ENCODE results near the gene LILRB1. TPM values are rescaled to one million over a fixed set of nuclear protein-coding genes. Genes with fewer than 3 reads are reported as not detected.

LILRB1 gene
- total RNA-seq, 1 experiment from 2014 or later, result not detected

DNA sequence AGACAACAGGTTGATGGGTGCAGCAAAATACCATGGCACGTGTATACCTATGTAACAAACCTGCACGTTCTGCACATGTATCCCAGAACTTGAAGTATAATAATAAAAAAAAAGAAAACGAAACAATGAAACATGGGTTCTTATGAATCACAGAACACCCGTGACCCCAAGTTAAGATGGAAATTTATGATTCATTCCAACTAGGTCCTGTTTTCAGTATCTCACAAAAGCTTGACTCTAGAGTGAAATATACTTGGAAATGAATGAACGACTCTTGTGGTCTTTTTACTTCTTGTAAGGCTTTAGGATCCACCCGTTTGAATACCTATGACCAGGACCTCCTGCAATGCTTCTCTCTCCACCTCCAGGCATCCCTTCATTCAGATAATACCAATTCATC is 29.0 kb downstream of the LILRB1 start:
- TF ChIP-seq, protein P1, sequence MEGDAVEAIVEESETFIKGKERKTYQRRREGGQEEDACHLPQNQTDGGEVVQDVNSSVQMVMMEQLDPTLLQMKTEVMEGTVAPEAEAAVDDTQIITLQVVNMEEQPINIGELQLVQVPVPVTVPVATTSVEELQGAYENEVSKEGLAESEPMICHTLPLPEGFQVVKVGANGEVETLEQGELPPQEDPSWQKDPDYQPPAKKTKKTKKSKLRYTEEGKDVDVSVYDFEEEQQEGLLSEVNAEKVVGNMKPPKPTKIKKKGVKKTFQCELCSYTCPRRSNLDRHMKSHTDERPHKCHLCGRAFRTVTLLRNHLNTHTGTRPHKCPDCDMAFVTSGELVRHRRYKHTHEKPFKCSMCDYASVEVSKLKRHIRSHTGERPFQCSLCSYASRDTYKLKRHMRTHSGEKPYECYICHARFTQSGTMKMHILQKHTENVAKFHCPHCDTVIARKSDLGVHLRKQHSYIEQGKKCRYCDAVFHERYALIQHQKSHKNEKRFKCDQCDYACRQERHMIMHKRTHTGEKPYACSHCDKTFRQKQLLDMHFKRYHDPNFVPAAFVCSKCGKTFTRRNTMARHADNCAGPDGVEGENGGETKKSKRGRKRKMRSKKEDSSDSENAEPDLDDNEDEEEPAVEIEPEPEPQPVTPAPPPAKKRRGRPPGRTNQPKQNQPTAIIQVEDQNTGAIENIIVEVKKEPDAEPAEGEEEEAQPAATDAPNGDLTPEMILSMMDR (IDR thresholded peaks at IDR 0.05; ENCODE audit: unreplicated experiment), result no peak
- H3K9me3 Mint-ChIP-seq (ENCODE audit: low read depth, unreplicated experiment), result peaks cover 5% of the 10 kb centered on the region
- H3K4me3 Mint-ChIP-seq (ENCODE audit: low read depth, unreplicated experiment), result no peak overlapping the region
- no peak for DNase-seq
- intact Hi-C loops (cut with micrococcal nuclease; ENCODE audit: unreplicated experiment), result no loop called here
- H3K27ac Mint-ChIP-seq (ENCODE audit: unreplicated experiment), result no peak overlapping the region
- no peaks in the 10 kb centered on the region for H3K36me3 Mint-ChIP-seq (ENCODE audit: insufficient read depth, unreplicated experiment)
- no TSS peak for BruUV-seq (replicated peaks)
- H3K27me3 Mint-ChIP-seq (ENCODE audit: unreplicated experiment), result peaks cover 77% of the 10 kb centered on the region
- no peaks in the 10 kb centered on the region for H3K4me1 Mint-ChIP-seq (ENCODE audit: low read depth, unreplicated experiment)
- CTCF ChIA-PET, result no interaction called here

DNA sequence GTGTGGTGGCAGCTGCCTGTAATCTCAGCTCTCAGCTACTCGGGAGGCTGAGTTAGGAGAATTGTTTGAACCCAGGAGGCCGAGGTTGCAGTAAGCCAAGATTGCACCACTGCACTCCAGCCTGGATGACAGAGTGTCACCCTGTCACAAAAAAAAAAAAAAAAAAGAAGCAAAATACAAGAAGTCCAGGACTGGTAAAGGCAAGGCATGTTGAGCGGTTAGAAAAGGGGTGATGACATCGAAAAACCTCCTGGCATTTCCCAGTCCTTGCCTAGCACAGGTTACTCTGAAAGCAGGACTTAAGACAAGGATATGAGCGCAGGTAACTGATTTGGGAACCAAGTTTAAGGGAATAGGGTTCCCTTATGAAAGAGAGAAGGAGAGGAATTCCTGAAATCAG is 30.0 kb downstream of the LILRB1 start:
- TF ChIP-seq, protein P1 (IDR thresholded peaks at IDR 0.05; ENCODE audit: unreplicated experiment), result no peak
- BruUV-seq (replicated peaks), result no TSS peak
- no peak for DNase-seq
- CTCF ChIA-PET, result no interaction called here
- Mint-ChIP-seq H3K9me3 (ENCODE audit: low read depth, unreplicated experiment) (peaks cover 5% of the 10 kb centered on the region), H3K27ac (ENCODE audit: unreplicated experiment) (no peak overlapping the region), H3K4me1 (ENCODE audit: low read depth, unreplicated experiment) (no peaks in the 10 kb centered on the region), H3K36me3 (ENCODE audit: insufficient read depth, unreplicated experiment) (no peaks in the 10 kb centered on the region), H3K27me3 (ENCODE audit: unreplicated experiment) (peaks cover 74% of the 10 kb centered on the region), H3K4me3 (ENCODE audit: low read depth, unreplicated experiment) (no peak overlapping the region)
- intact Hi-C loops (cut with micrococcal nuclease; ENCODE audit: unreplicated experiment), result no loop called here

DNA sequence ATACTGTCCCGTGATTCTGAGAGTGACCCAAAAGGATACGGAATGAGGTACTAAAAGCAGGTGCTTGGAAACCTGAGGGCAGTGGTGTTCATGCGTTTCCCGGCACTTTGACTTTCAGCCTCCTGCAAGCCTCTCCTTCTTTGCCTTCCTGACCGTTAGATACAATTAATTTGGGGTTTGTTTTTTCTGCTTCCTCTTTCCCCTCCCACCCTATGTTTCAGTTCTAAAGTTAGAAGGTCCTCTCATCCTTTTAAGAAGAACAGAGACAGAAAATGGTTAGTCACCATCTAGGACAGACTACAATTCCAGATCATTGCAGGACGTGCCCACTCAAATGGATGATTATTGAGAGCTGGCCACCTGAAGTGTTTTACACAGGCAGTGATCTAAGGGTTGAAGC is 30.7 kb downstream of the LILRB1 start:
- BruUV-seq (replicated peaks), result no TSS peak
- Mint-ChIP-seq H3K4me3 (ENCODE audit: low read depth, unreplicated experiment) (no peak overlapping the region), H3K27me3 (ENCODE audit: unreplicated experiment) (peaks cover 72% of the 10 kb centered on the region), H3K4me1 (ENCODE audit: low read depth, unreplicated experiment) (no peaks in the 10 kb centered on the region), H3K36me3 (ENCODE audit: insufficient read depth, unreplicated experiment) (no peaks in the 10 kb centered on the region), H3K9me3 (ENCODE audit: low read depth, unreplicated experiment) (peaks cover 5% of the 10 kb centered on the region), H3K27ac (ENCODE audit: unreplicated experiment) (no peak overlapping the region)
- CTCF ChIA-PET, result no interaction called here
- TF ChIP-seq, protein P1 (IDR thresholded peaks at IDR 0.05; ENCODE audit: unreplicated experiment), result no peak
- DNase-seq, result no peak
- intact Hi-C loops (cut with micrococcal nuclease; ENCODE audit: unreplicated experiment), result no loop called here

DNA sequence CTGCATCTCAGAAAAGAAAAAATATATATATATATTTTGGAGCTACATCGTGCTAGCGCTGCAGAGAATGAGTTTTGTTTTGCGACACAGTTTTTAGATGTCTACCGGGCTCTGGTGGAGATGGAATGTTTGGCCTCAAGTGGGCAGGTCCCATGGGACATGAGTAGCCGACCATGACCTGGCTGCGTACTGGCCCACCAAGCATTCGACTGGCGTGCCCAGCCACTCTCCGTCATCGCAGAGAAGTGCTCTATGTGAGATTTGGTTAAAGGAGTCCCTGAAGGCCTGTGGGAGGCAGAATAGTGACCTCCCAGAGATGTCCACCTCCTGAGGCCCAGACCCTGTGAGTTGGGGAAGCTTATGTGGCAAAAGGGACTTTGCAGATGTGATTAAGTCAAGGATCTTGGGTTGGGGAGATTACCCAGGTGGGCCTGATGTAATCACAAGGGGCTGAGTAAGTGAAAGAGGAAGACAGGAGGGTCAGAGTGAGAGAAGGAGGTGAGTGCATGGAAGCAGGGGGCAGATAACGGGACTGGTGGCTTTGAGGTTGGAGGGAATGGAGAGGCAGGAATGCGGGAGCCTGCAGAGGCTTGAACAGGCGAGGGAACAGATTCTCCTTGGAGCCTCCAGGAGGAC is 31.7 kb downstream of the LILRB1 start:
- TF ChIP-seq, protein P1 (IDR thresholded peaks at IDR 0.05; ENCODE audit: unreplicated experiment), result no peak
- no TSS peak for BruUV-seq (replicated peaks)
- Mint-ChIP-seq H3K27me3 (ENCODE audit: unreplicated experiment) (peaks cover 72% of the 10 kb centered on the region), H3K4me1 (ENCODE audit: low read depth, unreplicated experiment) (no peaks in the 10 kb centered on the region), H3K9me3 (ENCODE audit: low read depth, unreplicated experiment) (peaks cover 5% of the 10 kb centered on the region), H3K36me3 (ENCODE audit: insufficient read depth, unreplicated experiment) (no peaks in the 10 kb centered on the region), H3K27ac (ENCODE audit: unreplicated experiment) (no peak overlapping the region), H3K4me3 (ENCODE audit: low read depth, unreplicated experiment) (no peak overlapping the region)
- intact Hi-C loops (cut with micrococcal nuclease; ENCODE audit: unreplicated experiment), result no loop called here
- no peak for DNase-seq
- CTCF ChIA-PET, result no interaction called here

All from Calu3 (cell line).